HUES6 (cell line): ENCODE measurements around the gene MSX1.

Source experiments
- H3K27ac ChIP-seq: 2 replicates; pipeline ENCODE4 v1.7.0; 2013; ENCODE audit warnings: low read depth, mild to moderate bottlenecking, low read length, inconsistent platforms
- H3K27me3 ChIP-seq: 2 replicates; pipeline ENCODE4 v1.6.1; 2013; ENCODE audit warnings: low read length; ENCODE audit not compliant: control insufficient read depth, insufficient read depth
- H3K36me3 ChIP-seq: 2 replicates; pipeline ENCODE4 v1.6.1; 2013; ENCODE audit warnings: low read length; ENCODE audit not compliant: control insufficient read depth, insufficient read depth
- H3K4me1 ChIP-seq: 2 replicates; pipeline ENCODE4 v1.6.1; 2013; ENCODE audit warnings: low read length; ENCODE audit not compliant: control insufficient read depth, insufficient read depth
- H3K4me3 ChIP-seq: 2 replicates; pipeline ENCODE4 v1.5.1; 2013; ENCODE audit warnings: low read depth, low read length
- H3K9ac ChIP-seq: one replicate; pipeline ENCODE4 v1.6.1; 2013; ENCODE audit warnings: mild to moderate bottlenecking, low read length
- H3K9me3 ChIP-seq: 2 replicates; pipeline ENCODE4 v1.6.1; 2013; ENCODE audit warnings: low read depth, low read length; ENCODE audit not compliant: control insufficient read depth, insufficient read depth

MSX1 gene

DNA sequence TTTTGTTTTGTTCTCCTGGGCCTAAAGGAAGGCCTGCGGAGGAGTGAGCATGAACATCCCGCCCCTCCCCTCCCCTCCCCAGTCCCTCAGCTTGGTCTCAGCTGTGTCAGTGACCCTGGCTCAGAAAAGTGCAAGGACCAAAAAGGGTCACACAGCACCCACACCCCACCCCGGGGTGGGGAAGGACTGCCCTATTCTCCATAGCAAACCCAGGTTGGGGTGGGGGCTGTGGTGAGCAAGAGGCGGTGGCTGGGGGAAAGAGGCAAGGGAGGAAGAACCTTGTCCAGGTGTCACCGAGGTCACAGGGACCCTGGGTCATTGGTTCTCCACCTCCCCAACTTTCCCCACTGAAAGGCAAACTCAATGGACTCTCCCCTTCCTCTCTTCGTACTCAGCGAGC is 7.6 kb upstream of the MSX1 start:
- no peaks in the 10 kb centered on the region for H3K9me3 ChIP-seq
- H3K4me1 ChIP-seq = peaks cover 23% of the 10 kb centered on the region; the same call in 1 of the 2 replicates
- H3K27me3 ChIP-seq = peaks cover 97% of the 10 kb centered on the region
- H3K36me3 ChIP-seq = no peaks in the 10 kb centered on the region
- no peak overlapping the region for H3K27ac ChIP-seq
- peak overlapping the region; percentile 74 for H3K9ac ChIP-seq
- peak overlapping the region; percentile 56; the same call in 1 of the 2 replicates for H3K4me3 ChIP-seq

GRCh38 chr4:4852591-4853362 is 6.7 kb upstream of the MSX1 start:
- H3K27me3 ChIP-seq = peaks cover 97% of the 10 kb centered on the region
- H3K9me3 ChIP-seq = no peaks in the 10 kb centered on the region
- no peaks in the 10 kb centered on the region for H3K36me3 ChIP-seq
- peak overlapping the region; percentile 56 for H3K4me3 ChIP-seq
- peaks cover 31% of the 10 kb centered on the region; the same call in 1 of the 2 replicates for H3K4me1 ChIP-seq
- peak overlapping the region; percentile 74 for H3K9ac ChIP-seq
- no peak overlapping the region for H3K27ac ChIP-seq

GRCh38 chr4:4853371-4853823 is 6.1 kb upstream of the MSX1 start:
- Histone ChIP-seq H3K27me3 (peaks cover 99% of the 10 kb centered on the region), H3K27ac (no peak overlapping the region), H3K4me1 (peaks cover 31% of the 10 kb centered on the region; the same call in 1 of the 2 replicates), H3K36me3 (no peaks in the 10 kb centered on the region), H3K4me3 (peak overlapping the region; percentile 56), H3K9me3 (no peaks in the 10 kb centered on the region), H3K9ac (peak overlapping the region; percentile 74)

GRCh38 chr4:4853921-4854648 is 5.4 kb upstream of the MSX1 start:
- H3K36me3 ChIP-seq = no peaks in the 10 kb centered on the region
- H3K9ac ChIP-seq = peak overlapping the region; percentile 45
- peak overlapping the region; percentile 56; the same call in 1 of the 2 replicates for H3K4me3 ChIP-seq
- H3K4me1 ChIP-seq = peaks cover 33% of the 10 kb centered on the region; the same call in 1 of the 2 replicates
- no peak overlapping the region for H3K27ac ChIP-seq
- no peaks in the 10 kb centered on the region for H3K9me3 ChIP-seq
- H3K27me3 ChIP-seq = peaks cover 99% of the 10 kb centered on the region

- Histone ChIP-seq H3K36me3 (no peaks in the 10 kb centered on the region), H3K4me1 (peaks cover 33% of the 10 kb centered on the region; the same call in 1 of the 2 replicates), H3K27ac (no peak overlapping the region; the same call in 1 of the 2 replicates), H3K9me3 (no peaks in the 10 kb centered on the region), H3K9ac (peak overlapping the region; percentile 93), H3K27me3 (peaks cover 95% of the 10 kb centered on the region), H3K4me3 (peak overlapping the region; percentile 43; the same call in 1 of the 2 replicates)
Measured at GRCh38 chr4:4854649-4855295, 4.7 kb upstream of the MSX1 start.

- peak overlapping the region; percentile 93 for H3K9ac ChIP-seq
- peaks cover 95% of the 10 kb centered on the region for H3K27me3 ChIP-seq
- H3K27ac ChIP-seq = peak overlapping the region; percentile 49; the same call in 1 of the 2 replicates
- peak overlapping the region; percentile 43; the same call in 1 of the 2 replicates for H3K4me3 ChIP-seq
- no peaks in the 10 kb centered on the region for H3K9me3 ChIP-seq
- no peaks in the 10 kb centered on the region for H3K36me3 ChIP-seq
- H3K4me1 ChIP-seq = peaks cover 35% of the 10 kb centered on the region; the same call in 1 of the 2 replicates
Measured at GRCh38 chr4:4855301-4856070, 4.0 kb upstream of the MSX1 start.

DNA sequence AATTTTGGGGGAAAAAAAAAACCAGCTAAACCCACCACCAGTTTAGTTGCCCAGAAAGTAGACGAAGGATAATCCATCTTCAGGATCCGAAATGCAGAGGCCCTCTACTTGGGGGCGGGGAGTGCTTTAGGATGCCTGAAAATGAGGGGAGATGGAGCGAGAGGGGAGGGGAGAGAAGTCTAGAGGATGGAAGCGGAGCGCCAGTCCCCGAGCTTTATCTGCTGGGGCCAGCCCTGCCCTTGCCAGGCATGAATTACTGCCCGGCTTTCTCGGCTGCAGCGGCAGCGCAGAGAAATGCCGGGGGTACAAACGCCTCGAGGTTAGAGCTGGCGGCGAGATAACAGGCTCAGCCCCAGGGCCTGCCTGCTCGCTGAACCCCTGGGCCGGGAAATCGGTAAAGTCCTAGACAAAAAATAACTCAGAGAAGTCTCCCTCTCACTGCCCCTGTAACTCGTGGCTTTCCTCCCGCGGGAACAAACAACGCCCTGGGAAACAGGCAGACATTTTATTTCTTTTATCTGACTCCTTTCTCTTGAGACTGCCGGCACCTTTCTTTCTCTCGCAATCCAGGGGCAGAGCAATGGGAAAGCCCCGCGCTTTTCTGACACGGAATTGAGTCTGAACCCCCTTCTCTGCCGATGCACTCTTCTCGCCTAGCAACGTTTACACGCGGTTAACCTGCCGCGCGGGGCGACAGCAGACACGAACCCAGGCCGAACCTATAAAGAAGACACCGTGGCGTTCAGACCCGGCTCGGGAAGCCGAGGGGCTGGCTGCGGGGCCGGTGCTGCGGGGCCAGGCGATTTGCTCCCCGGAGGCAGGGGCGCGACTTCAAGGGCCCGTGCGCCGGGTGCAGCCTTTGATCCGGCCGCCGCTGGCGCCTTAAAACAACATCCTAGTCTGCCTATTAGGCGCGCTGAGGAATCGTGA is 3.1 kb upstream of the MSX1 start:
- H3K36me3 ChIP-seq = no peaks in the 10 kb centered on the region; the same call in 1 of the 2 replicates
- peaks cover 37% of the 10 kb centered on the region; the same call in 1 of the 2 replicates for H3K4me1 ChIP-seq
- no peaks in the 10 kb centered on the region for H3K9me3 ChIP-seq
- peaks cover 95% of the 10 kb centered on the region for H3K27me3 ChIP-seq
- peak overlapping the region; percentile 43; the same call in 1 of the 2 replicates for H3K4me3 ChIP-seq
- peak overlapping the region; percentile 93 for H3K9ac ChIP-seq
- peak overlapping the region; percentile 59; the same call in 1 of the 2 replicates for H3K27ac ChIP-seq

DNA sequence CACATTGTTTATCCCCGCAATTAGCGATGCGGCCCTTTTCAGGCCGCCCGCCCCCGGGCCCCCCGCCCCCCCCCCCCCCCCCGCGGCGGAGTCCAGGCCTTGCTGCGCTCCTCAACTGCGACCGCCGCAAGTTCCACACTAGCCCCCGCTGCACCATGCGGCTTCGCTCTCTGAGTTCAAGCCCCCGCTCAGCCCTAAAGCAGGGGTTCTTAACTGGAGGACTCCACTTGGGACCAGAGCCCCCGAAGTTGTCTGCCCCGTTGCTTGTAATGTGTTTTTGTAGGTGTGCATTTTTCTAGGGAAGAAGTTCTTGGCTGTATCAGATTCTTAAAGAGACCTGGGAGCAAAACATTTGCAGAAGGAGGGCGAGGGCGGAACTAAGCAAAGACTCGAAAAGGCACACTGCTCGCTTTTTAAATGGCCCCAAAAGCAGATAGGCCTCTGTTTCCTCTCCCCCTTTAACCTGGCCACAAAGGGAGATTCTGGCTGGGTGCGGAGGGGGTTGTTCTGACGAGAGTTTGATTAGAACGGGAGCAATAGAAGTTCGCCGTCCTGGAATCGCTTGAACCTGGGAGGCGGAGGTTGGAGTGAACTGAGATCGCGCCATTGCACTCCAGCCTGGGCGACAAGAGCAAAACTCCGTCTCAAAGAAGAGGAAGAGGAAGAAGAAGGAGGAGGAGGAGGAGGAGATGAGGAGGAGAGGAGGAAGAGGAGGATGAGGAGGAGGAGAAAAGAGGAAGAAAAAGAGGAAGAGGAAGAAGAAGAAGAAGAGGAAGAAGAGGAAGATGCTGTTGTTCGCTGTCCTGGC is 2.3 kb upstream of the MSX1 start:
- Histone ChIP-seq H3K9me3 (no peaks in the 10 kb centered on the region), H3K27me3 (peaks cover 95% of the 10 kb centered on the region), H3K27ac (no peak overlapping the region; the same call in 1 of the 2 replicates), H3K4me3 (peak overlapping the region; percentile 62; the same call in 1 of the 2 replicates), H3K4me1 (peaks cover 41% of the 10 kb centered on the region), H3K36me3 (no peaks in the 10 kb centered on the region; the same call in 1 of the 2 replicates), H3K9ac (peak overlapping the region; percentile 81)
